Measurements from ENCODE around the gene PROZ. TPM values are rescaled to one million over a fixed set of nuclear protein-coding genes. Genes with fewer than 3 reads are reported as not detected.

Gene PROZ
- total and polyA plus RNA-seq, 10 donors, result 0.11 TPM; not detected in 9

DNA sequence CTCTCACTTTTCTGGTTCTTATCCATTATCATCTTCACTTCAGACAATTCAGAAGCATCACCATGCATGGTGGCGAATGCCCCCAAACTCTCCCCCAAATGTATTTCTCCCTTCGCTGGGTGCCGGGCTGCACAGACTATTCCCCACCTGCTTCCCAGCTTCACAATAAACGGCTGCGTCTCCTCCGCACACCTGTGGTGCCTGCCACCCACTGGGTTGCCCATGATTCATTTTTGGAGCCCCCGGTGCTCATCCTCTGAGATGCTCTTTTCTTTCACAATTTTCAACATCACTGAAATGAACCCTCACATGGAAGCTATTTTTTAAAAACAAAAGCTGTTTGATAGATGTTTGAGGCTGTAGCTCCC, 38.6 kb upstream of the PROZ start:
- Histone ChIP-seq H3K27ac (no peak overlapping the region), H3K36me3 (no peaks in the 10 kb centered on the region), H3K9me3 (no peaks in the 10 kb centered on the region), H3K27me3 (replicated peaks in 1 of 7) (peaks cover 0 to 26% (median 0%) of the 10 kb centered on the region in 7 donors), H3K4me1 (no peaks in the 10 kb centered on the region), H3K4me3 (no peak overlapping the region)
- 81 to 91% (median 89%) methylated on average over 7 of the region's 7 CpGs for WGBS, 5 donors
- DNase-seq, result no peak
- intact Hi-C loops (cut with DNase I; ENCODE audit: low total_unique reads), result no loop called here
- no peak for TF ChIP-seq POLR2A (IDR thresholded peaks at IDR 0.05)
- TF ChIP-seq, protein P1, sequence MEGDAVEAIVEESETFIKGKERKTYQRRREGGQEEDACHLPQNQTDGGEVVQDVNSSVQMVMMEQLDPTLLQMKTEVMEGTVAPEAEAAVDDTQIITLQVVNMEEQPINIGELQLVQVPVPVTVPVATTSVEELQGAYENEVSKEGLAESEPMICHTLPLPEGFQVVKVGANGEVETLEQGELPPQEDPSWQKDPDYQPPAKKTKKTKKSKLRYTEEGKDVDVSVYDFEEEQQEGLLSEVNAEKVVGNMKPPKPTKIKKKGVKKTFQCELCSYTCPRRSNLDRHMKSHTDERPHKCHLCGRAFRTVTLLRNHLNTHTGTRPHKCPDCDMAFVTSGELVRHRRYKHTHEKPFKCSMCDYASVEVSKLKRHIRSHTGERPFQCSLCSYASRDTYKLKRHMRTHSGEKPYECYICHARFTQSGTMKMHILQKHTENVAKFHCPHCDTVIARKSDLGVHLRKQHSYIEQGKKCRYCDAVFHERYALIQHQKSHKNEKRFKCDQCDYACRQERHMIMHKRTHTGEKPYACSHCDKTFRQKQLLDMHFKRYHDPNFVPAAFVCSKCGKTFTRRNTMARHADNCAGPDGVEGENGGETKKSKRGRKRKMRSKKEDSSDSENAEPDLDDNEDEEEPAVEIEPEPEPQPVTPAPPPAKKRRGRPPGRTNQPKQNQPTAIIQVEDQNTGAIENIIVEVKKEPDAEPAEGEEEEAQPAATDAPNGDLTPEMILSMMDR (IDR thresholded peaks at IDR 0.05 in 8 of 11, conservative IDR thresholded peaks at IDR 0.05 in 3 of 11), result no peak
- TF ChIP-seq POLR2AphosphoS5 (IDR thresholded peaks at IDR 0.05), result no peak

DNA sequence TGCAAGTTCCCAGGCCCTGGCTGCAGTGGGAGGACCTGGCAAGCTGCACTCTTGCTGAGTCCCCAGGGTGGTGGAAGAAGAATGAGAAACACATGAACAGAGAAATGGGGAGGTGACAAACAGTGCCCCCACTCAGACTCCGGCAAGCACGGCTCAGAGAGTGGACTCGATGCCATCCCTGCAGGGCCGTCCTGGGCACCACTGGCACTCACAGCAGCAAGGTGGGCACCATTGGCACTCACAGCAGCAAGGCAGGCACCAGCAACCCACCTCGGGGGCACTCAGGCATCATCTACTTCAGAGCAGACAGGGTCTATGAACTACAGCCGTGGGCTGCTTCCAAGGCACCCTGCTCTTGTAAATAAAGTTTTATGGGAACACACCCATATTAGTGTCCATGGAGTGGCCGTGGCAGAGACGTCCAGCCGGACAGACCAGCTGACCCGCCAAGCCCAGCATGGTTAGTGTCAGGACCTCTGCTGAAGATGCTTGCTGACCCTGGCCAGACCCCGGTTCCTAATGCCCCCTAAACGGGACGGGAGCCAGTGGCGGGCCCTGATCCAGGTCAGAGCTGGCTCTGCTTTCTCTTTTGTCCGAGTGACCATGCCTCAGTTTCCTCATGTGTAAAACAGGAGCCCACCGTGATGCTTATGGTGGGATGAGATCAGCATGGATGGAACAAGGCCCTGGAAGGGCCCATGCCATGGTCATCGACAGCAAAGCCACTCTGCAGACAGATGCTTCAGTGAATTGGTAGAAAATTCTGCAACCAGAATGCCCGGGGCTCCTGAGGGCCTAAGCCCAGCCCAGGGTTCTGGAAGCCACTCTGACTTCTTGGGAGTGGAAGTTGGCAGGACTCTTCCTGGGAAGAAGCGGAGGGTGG, 37.9 kb upstream of the PROZ start:
- 82 to 91% (median 84%) methylated on average over 14 to 19 of the region's 19 CpGs for WGBS, 5 donors
- TF ChIP-seq POLR2A (IDR thresholded peaks at IDR 0.05) (no peak), POLR2AphosphoS5 (IDR thresholded peaks at IDR 0.05) (no peak)
- TF ChIP-seq, protein P1 (IDR thresholded peaks at IDR 0.05 in 8 of 11, conservative IDR thresholded peaks at IDR 0.05 in 3 of 11), result no peak
- Histone ChIP-seq H3K4me1 (no peaks in the 10 kb centered on the region), H3K27me3 (replicated peaks in 1 of 7) (peaks cover 0 to 26% (median 0%) of the 10 kb centered on the region in 7 donors), H3K4me3 (no peak overlapping the region), H3K27ac (no peak overlapping the region), H3K36me3 (no peaks in the 10 kb centered on the region), H3K9me3 (no peaks in the 10 kb centered on the region)
- no peak for DNase-seq
- intact Hi-C loops (cut with DNase I; ENCODE audit: low total_unique reads), result no loop called here

- no peak for TF ChIP-seq POLR2AphosphoS5 (IDR thresholded peaks at IDR 0.05)
- TF ChIP-seq POLR2A (IDR thresholded peaks at IDR 0.05), result no peak
- TF ChIP-seq, protein P1 (IDR thresholded peaks at IDR 0.05 in 8 of 11, conservative IDR thresholded peaks at IDR 0.05 in 3 of 11), result no peak
- H3K4me3 ChIP-seq, result no peak overlapping the region
- H3K36me3 ChIP-seq, result no peaks in the 10 kb centered on the region
- H3K27ac ChIP-seq, result no peak overlapping the region
- no peak for DNase-seq
- H3K9me3 ChIP-seq, result no peaks in the 10 kb centered on the region
- no peaks in the 10 kb centered on the region for H3K4me1 ChIP-seq
- intact Hi-C loops (cut with DNase I; ENCODE audit: low total_unique reads), result no loop called here
- 87 to 96% (median 92%) methylated on average over 18 to 24 of the region's 24 CpGs for WGBS, 5 donors
- peaks cover 0 to 31% (median 0%) of the 10 kb centered on the region in 7 donors for H3K27me3 ChIP-seq (replicated peaks in 1 of 7)
Measured at GRCh38 chr13:113121183-113121927, 37.1 kb upstream of the PROZ start.
